HEK293 (cell line): ENCODE data around the gene HPF1.

Experiments
- CTCF ChIA-PET: fragments of 350-600 bp; formaldehyde crosslinking; extraction: SDS; loops from one replicate; lab custom pipeline; 2021; ENCODE audit warnings: antibody characterized with exemption; lab: Yijun Ruan, JAX
- POLR2A ChIA-PET: fragments of 300-600 bp; formaldehyde crosslinking; extraction: SDS; loops from one replicate; lab custom pipeline; 2020; ENCODE audit warnings: antibody characterized with exemption, inconsistent platforms; lab: Yijun Ruan, JAX
- H3K27ac ChIP-seq: fragments of 200-500 bp; sonication (Bioruptor generic); 2 replicates; pipeline ENCODE4 v1.5.1; 2014; ENCODE audit warnings: low read depth, low read length, control low read depth, inconsistent platforms; ENCODE audit errors: extremely low read depth
- H3K36me3 ChIP-seq, 2 experiments: fragments of 200-500 bp in 1 of 2; sonication (Bioruptor generic) in 1 of 2; 1 replicate in 1 of 2; 2 replicates in 1 of 2; pipeline ENCODE4 v1.5.1; 2014 to 2017; ENCODE audit warnings: inconsistent platforms in 2 of 2, low read length in 2 of 2; ENCODE audit not compliant: control insufficient read depth in 2 of 2, insufficient read depth in 1 of 2
- H3K4me1 ChIP-seq: fragments of 200-500 bp; sonication (Bioruptor generic); 2 replicates; pipeline ENCODE4 v1.5.1; 2014; ENCODE audit warnings: mild to moderate bottlenecking, low read length, inconsistent platforms; ENCODE audit not compliant: control insufficient read depth, insufficient read depth
- H3K4me3 ChIP-seq: 2 replicates; pipeline ENCODE4 v1.5.1; 2011; ENCODE audit warnings: low read depth, mild to moderate bottlenecking, control low read depth, low read length, moderate library complexity
- H3K9me3 ChIP-seq: fragments of 200-500 bp; sonication (Bioruptor generic); 2 replicates; pipeline ENCODE4 v1.5.1; 2014; ENCODE audit warnings: low read depth, low read length, inconsistent platforms; ENCODE audit not compliant: control insufficient read depth, insufficient read depth
- KLF7 ChIP-seq: fragments of 450-650 bp; formaldehyde crosslinking; IDR thresholded peaks from 2 replicates; pipeline ENCODE4 v1.5.1; 2016; ENCODE audit warnings: missing biosample characterization, missing genetic modification characterization, borderline replicate concordance
- ZBTB17 ChIP-seq: fragments of 450-650 bp; formaldehyde crosslinking; IDR thresholded peaks from 2 replicates; pipeline ENCODE4 v1.5.1; 2016; ENCODE audit warnings: missing biosample characterization, missing genetic modification characterization
- ZNF184 ChIP-seq: fragments of 450-650 bp; IDR thresholded peaks from 2 replicates; pipeline ENCODE4 v1.5.1; 2018; ENCODE audit warnings: missing biosample characterization, mild to moderate bottlenecking, missing genetic modification characterization
- ZNF266 ChIP-seq: fragments of 450-650 bp; formaldehyde crosslinking; IDR thresholded peaks from 2 replicates; pipeline ENCODE4 v1.5.1; 2016; ENCODE audit warnings: missing biosample characterization, missing genetic modification characterization, low read depth
- ZNF366 ChIP-seq: fragments of 450-650 bp; formaldehyde crosslinking; conservative IDR thresholded peaks from 2 replicates; pipeline ENCODE4 v1.5.1; 2016; ENCODE audit warnings: missing biosample characterization, missing genetic modification characterization
- ZNF404 ChIP-seq: fragments of 450-650 bp; formaldehyde crosslinking; IDR thresholded peaks from 2 replicates; pipeline ENCODE4 v1.5.1; 2017; ENCODE audit warnings: missing biosample characterization, missing genetic modification characterization
- ZNF473 ChIP-seq: fragments of 450-650 bp; formaldehyde crosslinking; IDR thresholded peaks from 2 replicates; pipeline ENCODE4 v1.5.1; 2017; ENCODE audit warnings: missing biosample characterization, missing genetic modification characterization
- ZNF561 ChIP-seq: fragments of 450-650 bp; IDR thresholded peaks from 2 replicates; pipeline ENCODE4 v1.5.1; 2018; ENCODE audit warnings: missing biosample characterization, missing genetic modification characterization, borderline replicate concordance
- ZNF585B ChIP-seq: fragments of 450-650 bp; formaldehyde crosslinking; IDR thresholded peaks from 2 replicates; pipeline ENCODE4 v1.5.1; 2016; ENCODE audit warnings: missing biosample characterization, missing genetic modification characterization
- ZNF660 ChIP-seq: fragments of 450-650 bp; IDR thresholded peaks from 2 replicates; pipeline ENCODE4 v1.5.1; 2018; ENCODE audit warnings: missing biosample characterization, mild to moderate bottlenecking, missing genetic modification characterization
- ZNF692 ChIP-seq: fragments of 450-650 bp; formaldehyde crosslinking; IDR thresholded peaks from 2 replicates; pipeline ENCODE4 v1.5.1; 2016; ENCODE audit warnings: missing biosample characterization, missing genetic modification characterization
- TF ChIP-seq, protein P1 (sequence below): fragments of 450-650 bp; formaldehyde crosslinking; IDR thresholded peaks from 2 replicates; pipeline ENCODE4 v1.5.1; 2016; ENCODE audit warnings: missing biosample characterization, missing genetic modification characterization
- TF ChIP-seq, protein P2 (sequence below): fragments of 450-650 bp; formaldehyde crosslinking; IDR thresholded peaks from 2 replicates; pipeline ENCODE4 v1.5.1; 2017; ENCODE audit warnings: missing biosample characterization, missing genetic modification characterization
- TF ChIP-seq, protein P3 (sequence below): fragments of 450-650 bp; formaldehyde crosslinking; IDR thresholded peaks from 2 replicates; pipeline ENCODE4 v1.5.1; 2016; ENCODE audit warnings: missing biosample characterization, missing genetic modification characterization, borderline replicate concordance
- TF ChIP-seq, protein P4 (sequence below): fragments of 450-650 bp; formaldehyde crosslinking; conservative IDR thresholded peaks from 2 replicates; pipeline ENCODE4 v1.5.1; 2016; ENCODE audit warnings: low read depth, missing biosample characterization, missing genetic modification characterization

The HPF1 gene

GRCh38 chr4:169791527-169792156 is 33.9 kb upstream of the HPF1 start (continued):
- TF ChIP-seq, protein P1, sequence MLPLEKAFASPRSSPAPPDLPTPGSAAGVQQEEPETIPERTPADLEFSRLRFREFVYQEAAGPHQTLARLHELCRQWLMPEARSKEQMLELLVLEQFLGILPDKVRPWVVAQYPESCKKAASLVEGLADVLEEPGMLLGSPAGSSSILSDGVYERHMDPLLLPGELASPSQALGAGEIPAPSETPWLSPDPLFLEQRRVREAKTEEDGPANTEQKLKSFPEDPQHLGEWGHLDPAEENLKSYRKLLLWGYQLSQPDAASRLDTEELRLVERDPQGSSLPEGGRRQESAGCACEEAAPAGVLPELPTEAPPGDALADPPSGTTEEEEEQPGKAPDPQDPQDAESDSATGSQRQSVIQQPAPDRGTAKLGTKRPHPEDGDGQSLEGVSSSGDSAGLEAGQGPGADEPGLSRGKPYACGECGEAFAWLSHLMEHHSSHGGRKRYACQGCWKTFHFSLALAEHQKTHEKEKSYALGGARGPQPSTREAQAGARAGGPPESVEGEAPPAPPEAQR (tag by site-specific recombination) = no peak
- TF ChIP-seq ZNF561 = no peak
- TF ChIP-seq, protein P2, sequence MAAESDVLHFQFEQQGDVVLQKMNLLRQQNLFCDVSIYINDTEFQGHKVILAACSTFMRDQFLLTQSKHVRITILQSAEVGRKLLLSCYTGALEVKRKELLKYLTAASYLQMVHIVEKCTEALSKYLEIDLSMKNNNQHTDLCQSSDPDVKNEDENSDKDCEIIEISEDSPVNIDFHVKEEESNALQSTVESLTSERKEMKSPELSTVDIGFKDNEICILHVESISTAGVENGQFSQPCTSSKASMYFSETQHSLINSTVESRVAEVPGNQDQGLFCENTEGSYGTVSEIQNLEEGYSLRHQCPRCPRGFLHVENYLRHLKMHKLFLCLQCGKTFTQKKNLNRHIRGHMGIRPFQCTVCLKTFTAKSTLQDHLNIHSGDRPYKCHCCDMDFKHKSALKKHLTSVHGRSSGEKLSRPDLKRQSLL (tag by site-specific recombination) = no peak
- TF ChIP-seq ZNF692 = peak; percentile 55; the same call in 1 of the 2 replicates
- peak; percentile 76; the same call in 1 of the 2 replicates for TF ChIP-seq ZNF660 (tag by site-specific recombination)
- TF ChIP-seq ZBTB17 = peak; percentile 77
- no peak for TF ChIP-seq ZNF473 (tag by site-specific recombination)
- TF ChIP-seq, protein P3, sequence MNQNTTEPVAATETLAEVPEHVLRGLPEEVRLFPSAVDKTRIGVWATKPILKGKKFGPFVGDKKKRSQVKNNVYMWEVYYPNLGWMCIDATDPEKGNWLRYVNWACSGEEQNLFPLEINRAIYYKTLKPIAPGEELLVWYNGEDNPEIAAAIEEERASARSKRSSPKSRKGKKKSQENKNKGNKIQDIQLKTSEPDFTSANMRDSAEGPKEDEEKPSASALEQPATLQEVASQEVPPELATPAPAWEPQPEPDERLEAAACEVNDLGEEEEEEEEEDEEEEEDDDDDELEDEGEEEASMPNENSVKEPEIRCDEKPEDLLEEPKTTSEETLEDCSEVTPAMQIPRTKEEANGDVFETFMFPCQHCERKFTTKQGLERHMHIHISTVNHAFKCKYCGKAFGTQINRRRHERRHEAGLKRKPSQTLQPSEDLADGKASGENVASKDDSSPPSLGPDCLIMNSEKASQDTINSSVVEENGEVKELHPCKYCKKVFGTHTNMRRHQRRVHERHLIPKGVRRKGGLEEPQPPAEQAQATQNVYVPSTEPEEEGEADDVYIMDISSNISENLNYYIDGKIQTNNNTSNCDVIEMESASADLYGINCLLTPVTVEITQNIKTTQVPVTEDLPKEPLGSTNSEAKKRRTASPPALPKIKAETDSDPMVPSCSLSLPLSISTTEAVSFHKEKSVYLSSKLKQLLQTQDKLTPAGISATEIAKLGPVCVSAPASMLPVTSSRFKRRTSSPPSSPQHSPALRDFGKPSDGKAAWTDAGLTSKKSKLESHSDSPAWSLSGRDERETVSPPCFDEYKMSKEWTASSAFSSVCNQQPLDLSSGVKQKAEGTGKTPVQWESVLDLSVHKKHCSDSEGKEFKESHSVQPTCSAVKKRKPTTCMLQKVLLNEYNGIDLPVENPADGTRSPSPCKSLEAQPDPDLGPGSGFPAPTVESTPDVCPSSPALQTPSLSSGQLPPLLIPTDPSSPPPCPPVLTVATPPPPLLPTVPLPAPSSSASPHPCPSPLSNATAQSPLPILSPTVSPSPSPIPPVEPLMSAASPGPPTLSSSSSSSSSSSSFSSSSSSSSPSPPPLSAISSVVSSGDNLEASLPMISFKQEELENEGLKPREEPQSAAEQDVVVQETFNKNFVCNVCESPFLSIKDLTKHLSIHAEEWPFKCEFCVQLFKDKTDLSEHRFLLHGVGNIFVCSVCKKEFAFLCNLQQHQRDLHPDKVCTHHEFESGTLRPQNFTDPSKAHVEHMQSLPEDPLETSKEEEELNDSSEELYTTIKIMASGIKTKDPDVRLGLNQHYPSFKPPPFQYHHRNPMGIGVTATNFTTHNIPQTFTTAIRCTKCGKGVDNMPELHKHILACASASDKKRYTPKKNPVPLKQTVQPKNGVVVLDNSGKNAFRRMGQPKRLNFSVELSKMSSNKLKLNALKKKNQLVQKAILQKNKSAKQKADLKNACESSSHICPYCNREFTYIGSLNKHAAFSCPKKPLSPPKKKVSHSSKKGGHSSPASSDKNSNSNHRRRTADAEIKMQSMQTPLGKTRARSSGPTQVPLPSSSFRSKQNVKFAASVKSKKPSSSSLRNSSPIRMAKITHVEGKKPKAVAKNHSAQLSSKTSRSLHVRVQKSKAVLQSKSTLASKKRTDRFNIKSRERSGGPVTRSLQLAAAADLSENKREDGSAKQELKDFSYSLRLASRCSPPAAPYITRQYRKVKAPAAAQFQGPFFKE = no peak

- H3K4me3 ChIP-seq = no peak overlapping the region
- no peaks in the 10 kb centered on the region for H3K9me3 ChIP-seq
- no peaks in the 10 kb centered on the region for H3K4me1 ChIP-seq
- no peak overlapping the region for H3K27ac ChIP-seq
- ChIA-PET CTCF (interaction anchor here (0.6 to 1.4 kb wide), 3 partner anchors 19 to 164 kb away, joined by 3 to 4 read pairs (median 3); no protein-coding TSS in a partner anchor), POLR2A (interaction anchor here (0.6 kb wide), 1 partner anchor 235 kb away, joined by 3 read pairs; the partner anchor contains the start of gene MFAP3L)
- no peak for TF ChIP-seq ZNF366 (tag by site-specific recombination)
- no peaks in the 10 kb centered on the region for H3K36me3 ChIP-seq
Observed at GRCh38 chr4:169791062-169791461, 33.3 kb upstream of the HPF1 start.

GRCh38 chr4:169774466-169775445 is 17.0 kb upstream of the HPF1 start:
- CTCF ChIA-PET = no interaction called here
- H3K4me3 ChIP-seq = no peak overlapping the region
- H3K9me3 ChIP-seq = no peaks in the 10 kb centered on the region
- H3K27ac ChIP-seq = no peak overlapping the region
- no peaks in the 10 kb centered on the region for H3K36me3 ChIP-seq
- POLR2A ChIA-PET = no interaction called here
- H3K4me1 ChIP-seq = no peaks in the 10 kb centered on the region
- TF ChIP-seq ZNF404 = no peak
- no peak for TF ChIP-seq ZNF585B
- no peak for TF ChIP-seq ZNF184 (tag by site-specific recombination)
- no peak for TF ChIP-seq KLF7 (tag by site-specific recombination)
- TF ChIP-seq, protein P4, sequence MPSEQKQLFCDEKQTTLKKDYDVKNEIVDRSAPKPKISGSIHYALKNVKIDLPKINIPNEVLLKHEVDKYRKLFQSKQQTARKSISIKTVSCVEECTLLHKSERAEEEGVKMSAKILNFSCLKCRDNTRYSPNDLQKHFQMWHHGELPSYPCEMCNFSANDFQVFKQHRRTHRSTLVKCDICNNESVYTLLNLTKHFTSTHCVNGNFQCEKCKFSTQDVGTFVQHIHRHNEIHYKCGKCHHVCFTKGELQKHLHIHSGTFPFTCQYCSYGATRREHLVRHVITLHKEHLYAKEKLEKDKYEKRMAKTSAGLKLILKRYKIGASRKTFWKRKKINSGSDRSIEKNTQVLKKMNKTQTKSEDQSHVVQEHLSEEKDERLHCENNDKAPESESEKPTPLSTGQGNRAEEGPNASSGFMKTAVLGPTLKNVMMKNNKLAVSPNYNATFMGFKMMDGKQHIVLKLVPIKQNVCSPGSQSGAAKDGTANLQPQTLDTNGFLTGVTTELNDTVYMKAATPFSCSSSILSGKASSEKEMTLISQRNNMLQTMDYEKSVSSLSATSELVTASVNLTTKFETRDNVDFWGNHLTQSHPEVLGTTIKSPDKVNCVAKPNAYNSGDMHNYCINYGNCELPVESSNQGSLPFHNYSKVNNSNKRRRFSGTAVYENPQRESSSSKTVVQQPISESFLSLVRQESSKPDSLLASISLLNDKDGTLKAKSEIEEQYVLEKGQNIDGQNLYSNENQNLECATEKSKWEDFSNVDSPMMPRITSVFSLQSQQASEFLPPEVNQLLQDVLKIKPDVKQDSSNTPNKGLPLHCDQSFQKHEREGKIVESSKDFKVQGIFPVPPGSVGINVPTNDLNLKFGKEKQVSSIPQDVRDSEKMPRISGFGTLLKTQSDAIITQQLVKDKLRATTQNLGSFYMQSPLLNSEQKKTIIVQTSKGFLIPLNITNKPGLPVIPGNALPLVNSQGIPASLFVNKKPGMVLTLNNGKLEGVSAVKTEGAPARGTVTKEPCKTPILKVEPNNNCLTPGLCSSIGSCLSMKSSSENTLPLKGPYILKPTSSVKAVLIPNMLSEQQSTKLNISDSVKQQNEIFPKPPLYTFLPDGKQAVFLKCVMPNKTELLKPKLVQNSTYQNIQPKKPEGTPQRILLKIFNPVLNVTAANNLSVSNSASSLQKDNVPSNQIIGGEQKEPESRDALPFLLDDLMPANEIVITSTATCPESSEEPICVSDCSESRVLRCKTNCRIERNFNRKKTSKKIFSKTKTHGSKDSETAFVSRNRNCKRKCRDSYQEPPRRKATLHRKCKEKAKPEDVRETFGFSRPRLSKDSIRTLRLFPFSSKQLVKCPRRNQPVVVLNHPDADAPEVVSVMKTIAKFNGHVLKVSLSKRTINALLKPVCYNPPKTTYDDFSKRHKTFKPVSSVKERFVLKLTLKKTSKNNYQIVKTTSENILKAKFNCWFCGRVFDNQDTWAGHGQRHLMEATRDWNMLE (tag by site-specific recombination) = no peak
- TF ChIP-seq ZNF266 (tag by site-specific recombination) = no peak
